MM.1S (cell line): ENCODE data around the gene SMIM38.

Experiments used
- CTCF ChIP-seq: fragments of 300-600 bp; sonication (generic); IDR thresholded peaks from 2 replicates; pipeline ENCODE4 v1.5.1; 2016; ENCODE audit warnings: antibody characterized with exemption, low read length, mixed read lengths
- EZH2 ChIP-seq: fragments of 300-600 bp; sonication (generic); optimal IDR thresholded peaks from 2 replicates; pipeline ENCODE3; 2017; ENCODE audit warnings: low read depth, mild to moderate bottlenecking, antibody characterized with exemption, low read length, mixed read lengths

- TF ChIP-seq CTCF, result no peak
- TF ChIP-seq EZH2, result no peak
These were observed 25.1 kb upstream of the SMIM38 start for GRCh38 chr11:69130654-69131053.
